Subcutaneous abdominal adipose tissue (tissue), 5 donors: ENCODE measurements around the gene MKRN1.
"Not testable (repeated sequence)": the region's sequence is repeated elsewhere in the genome, so short reads cannot be mapped to it uniquely, and the experiment has no call there.

Experiments
- H3K27ac ChIP-seq: one replicate; pipeline ENCODE4 v1.7.0; 2013; ENCODE audit warnings: low read depth, mild to moderate bottlenecking, inconsistent platforms, low read length, moderate library complexity
- H3K27me3 ChIP-seq, 5 donors: one replicate each; pipeline ENCODE4 v1.7.0; 2013; ENCODE audit warnings: low read length in 5 of 5, inconsistent platforms in 1 of 5; ENCODE audit not compliant: control insufficient read depth in 5 of 5, insufficient read depth in 4 of 5
- H3K36me3 ChIP-seq, 5 donors: one replicate each; pipeline ENCODE4 v1.7.0; 2013; ENCODE audit warnings: low read length in 5 of 5; ENCODE audit not compliant: control insufficient read depth in 5 of 5, insufficient read depth in 5 of 5
- H3K4me1 ChIP-seq, 5 donors: one replicate each; pipeline ENCODE4 v1.7.0; 2013; ENCODE audit warnings: low read length in 5 of 5, mild to moderate bottlenecking in 3 of 5, moderate library complexity in 1 of 5; ENCODE audit not compliant: control insufficient read depth in 5 of 5, insufficient read depth in 5 of 5
- H3K4me3 ChIP-seq, 5 donors: one replicate each; pipeline ENCODE4 v1.7.0; 2013; ENCODE audit warnings: low read length in 5 of 5, low read depth in 1 of 5
- H3K9ac ChIP-seq, 5 donors: one replicate each; pipeline ENCODE4 v1.7.0; 2013; ENCODE audit warnings: low read length in 5 of 5, mild to moderate bottlenecking in 4 of 5, moderate library complexity in 3 of 5
- H3K9me3 ChIP-seq, 5 donors: one replicate each; pipeline ENCODE4 v1.7.0; 2013; ENCODE audit warnings: low read length in 5 of 5; ENCODE audit not compliant: control insufficient read depth in 5 of 5
- donor health status: healthy.
- donor health status: healthy.
- donor health status: healthy.
- donor health status: healthy.
- donor health status: healthy.

MKRN1 gene

GRCh38 chr7:140509789-140510188, 30.5 kb upstream of the MKRN1 start:
- peaks cover 0 to 6% (median 0%) of the 10 kb centered on the region in 5 donors for H3K4me1 ChIP-seq
- H3K9ac ChIP-seq: no peak overlapping the region
- no peak overlapping the region for H3K4me3 ChIP-seq
- no peaks in the 10 kb centered on the region for H3K36me3 ChIP-seq
- no peaks in the 10 kb centered on the region for H3K9me3 ChIP-seq
- no peak overlapping the region for H3K27ac ChIP-seq
- H3K27me3 ChIP-seq: peaks cover 0 to 3% (median 0%) of the 10 kb centered on the region in 5 donors

- H3K4me3 ChIP-seq, H3K9ac ChIP-seq, H3K9me3 ChIP-seq, H3K27me3 ChIP-seq, H3K27ac ChIP-seq, H3K36me3 ChIP-seq, H3K4me1 ChIP-seq: not testable (repeated sequence)
Observed at GRCh38 chr7:140507556-140507955, 28.3 kb upstream of the MKRN1 start.

GRCh38 chr7:140506788-140507464, 27.6 kb upstream of the MKRN1 start:
- peaks cover 0 to 3% (median 0%) of the 10 kb centered on the region in 5 donors for H3K27me3 ChIP-seq
- H3K36me3 ChIP-seq: no peaks in the 10 kb centered on the region
- H3K4me3 ChIP-seq: no peak overlapping the region
- H3K27ac ChIP-seq: no peak overlapping the region
- H3K4me1 ChIP-seq: no peaks in the 10 kb centered on the region
- H3K9me3 ChIP-seq: no peaks in the 10 kb centered on the region
- no peak overlapping the region for H3K9ac ChIP-seq

- Histone ChIP-seq H3K27ac (no peak overlapping the region), H3K27me3 (peaks cover 0 to 3% (median 0%) of the 10 kb centered on the region in 5 donors), H3K4me3 (no peak overlapping the region), H3K36me3 (no peaks in the 10 kb centered on the region), H3K4me1 (no peaks in the 10 kb centered on the region), H3K9ac (no peak overlapping the region), H3K9me3 (no peaks in the 10 kb centered on the region)
Observed at GRCh38 chr7:140501966-140502365, 22.7 kb upstream of the MKRN1 start.

DNA sequence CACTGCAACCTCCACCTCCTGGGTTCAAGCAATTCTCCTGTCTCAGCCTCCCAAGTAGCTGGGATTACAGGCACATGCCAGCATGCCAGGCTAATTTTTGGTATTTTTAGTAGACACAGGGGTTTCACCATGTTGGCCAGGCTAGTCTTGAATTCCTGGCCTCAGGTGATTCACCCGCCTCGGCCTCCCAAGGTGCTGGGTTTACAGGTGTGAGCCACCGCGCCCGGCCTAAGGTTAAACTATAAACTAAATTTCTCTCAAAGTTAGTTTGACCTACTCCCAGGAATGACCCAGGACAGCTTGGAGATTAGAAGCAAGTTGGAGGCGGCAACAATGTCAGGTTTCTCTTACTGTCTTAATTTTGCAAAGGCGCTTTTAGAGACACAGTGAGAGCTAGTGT, 18.5 kb upstream of the MKRN1 start:
- H3K27me3 ChIP-seq, H3K9ac ChIP-seq, H3K4me3 ChIP-seq, H3K9me3 ChIP-seq, H3K4me1 ChIP-seq, H3K36me3 ChIP-seq, H3K27ac ChIP-seq: not testable (repeated sequence)

- Histone ChIP-seq H3K4me3 (no peak overlapping the region), H3K27ac (no peak overlapping the region), H3K9me3 (no peaks in the 10 kb centered on the region), H3K4me1 (no peaks in the 10 kb centered on the region), H3K36me3 (no peaks in the 10 kb centered on the region), H3K9ac (no peak overlapping the region), H3K27me3 (no peaks in the 10 kb centered on the region)
Observed at GRCh38 chr7:140497241-140497769, 18.0 kb upstream of the MKRN1 start.

DNA sequence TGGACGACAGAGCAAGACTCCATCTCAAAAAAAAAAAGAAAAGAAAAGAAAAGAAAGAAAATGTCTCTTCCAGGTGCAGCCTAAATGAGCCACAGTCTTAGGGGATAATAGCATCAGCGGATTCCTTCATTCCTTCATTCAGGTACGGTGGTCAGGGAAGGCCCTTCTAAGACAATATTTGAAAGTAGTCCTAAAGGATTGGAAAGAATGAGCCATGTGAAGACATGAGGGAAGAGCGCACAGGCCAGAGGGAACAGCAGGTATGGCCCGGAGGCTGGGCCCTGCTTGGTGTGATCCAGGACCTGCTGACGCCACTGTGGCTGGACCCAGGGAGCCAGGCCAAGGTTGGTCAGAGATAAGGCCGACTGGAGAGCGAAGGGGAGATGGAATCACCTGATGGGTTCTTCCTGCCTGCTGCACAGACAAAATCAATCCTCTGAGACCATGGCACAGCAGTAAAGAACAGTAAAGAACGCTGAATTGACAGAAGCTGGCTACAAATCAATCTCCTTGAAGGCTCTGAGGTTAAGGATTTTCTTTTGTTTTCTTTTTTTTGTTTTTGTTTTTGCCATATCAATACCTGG, 16.3 kb upstream of the MKRN1 start:
- H3K27me3 ChIP-seq: no peaks in the 10 kb centered on the region
- no peak overlapping the region for H3K27ac ChIP-seq
- no peak overlapping the region for H3K9ac ChIP-seq
- H3K9me3 ChIP-seq: no peaks in the 10 kb centered on the region
- no peaks in the 10 kb centered on the region for H3K36me3 ChIP-seq
- no peak overlapping the region for H3K4me3 ChIP-seq
- H3K4me1 ChIP-seq: no peaks in the 10 kb centered on the region

DNA sequence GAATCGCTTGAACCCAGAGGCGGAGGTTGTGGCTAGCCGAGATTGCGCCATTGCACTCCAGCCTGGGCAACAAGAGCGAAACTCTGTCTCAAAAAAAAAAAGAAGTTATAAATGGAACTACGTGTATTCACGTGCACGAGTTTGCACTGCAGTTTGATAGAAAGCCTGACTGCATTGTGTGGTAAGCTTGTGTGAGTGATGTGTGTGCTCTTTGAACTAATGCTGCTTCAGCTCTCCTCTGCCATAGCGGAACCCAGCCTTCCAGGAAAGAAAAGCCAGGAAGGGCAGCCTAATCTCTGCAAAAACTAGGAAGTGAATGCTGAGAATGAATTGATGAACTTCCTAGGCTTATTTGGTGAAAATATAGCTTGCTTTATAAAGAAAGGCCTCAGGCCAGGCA, 15.6 kb upstream of the MKRN1 start:
- no peak overlapping the region for H3K4me3 ChIP-seq
- no peaks in the 10 kb centered on the region for H3K9me3 ChIP-seq
- no peak overlapping the region for H3K9ac ChIP-seq
- no peaks in the 10 kb centered on the region for H3K4me1 ChIP-seq
- no peaks in the 10 kb centered on the region for H3K27me3 ChIP-seq
- no peaks in the 10 kb centered on the region for H3K36me3 ChIP-seq
- no peak overlapping the region for H3K27ac ChIP-seq

- Histone ChIP-seq H3K4me1 (peaks cover 0 to 3% (median 0%) of the 10 kb centered on the region in 5 donors), H3K9ac (no peak overlapping the region)
Observed at GRCh38 chr7:140489026-140489359, 9.7 kb upstream of the MKRN1 start.

DNA sequence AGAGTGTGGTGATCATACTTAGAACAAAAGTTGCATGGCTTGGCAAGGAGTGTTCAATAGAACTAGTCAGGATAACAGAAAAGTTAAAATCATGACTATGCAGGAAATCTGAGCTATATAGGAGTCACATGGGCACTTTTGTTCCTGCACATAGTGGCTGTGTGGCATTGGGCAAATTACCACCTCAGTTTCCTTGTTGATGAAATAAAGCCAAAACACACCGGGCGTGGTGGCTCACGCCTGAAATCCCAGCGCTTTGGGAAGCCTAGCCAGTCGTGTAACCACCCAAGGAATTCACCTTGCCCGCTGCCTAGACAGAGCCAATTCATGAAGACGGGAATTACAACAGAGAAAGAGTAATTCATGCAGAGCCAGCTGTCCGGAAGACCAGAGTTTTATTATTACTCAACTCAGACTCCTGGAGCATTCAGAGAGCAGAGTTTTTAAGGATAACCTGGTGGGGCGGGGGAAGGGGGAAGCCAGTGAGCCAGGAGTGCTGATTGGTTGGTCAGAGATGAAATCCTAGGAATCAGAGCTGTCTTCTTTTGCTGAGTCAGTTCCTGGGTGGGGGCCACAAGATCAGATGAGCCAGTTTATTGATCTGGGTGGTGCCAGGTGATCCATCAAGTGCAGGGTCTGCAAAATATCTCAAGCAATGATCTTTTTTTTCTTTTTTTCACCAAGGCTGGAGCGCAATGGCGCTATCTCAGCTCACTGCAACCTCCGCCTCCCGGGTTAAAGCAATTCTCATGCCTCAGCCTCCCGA, 6.4 kb upstream of the MKRN1 start:
- no peaks in the 10 kb centered on the region for H3K36me3 ChIP-seq
- no peaks in the 10 kb centered on the region for H3K9me3 ChIP-seq
- H3K9ac ChIP-seq: no peak overlapping the region
- no peaks in the 10 kb centered on the region for H3K27me3 ChIP-seq
- H3K27ac ChIP-seq: no peak overlapping the region
- H3K4me3 ChIP-seq: no peak overlapping the region
- peaks cover 0 to 3% (median 0%) of the 10 kb centered on the region in 5 donors for H3K4me1 ChIP-seq

More at GRCh38 chr7:140489026-140489359, 9.7 kb upstream of the MKRN1 start:
- H3K9me3 ChIP-seq: no peaks in the 10 kb centered on the region
- no peak overlapping the region for H3K27ac ChIP-seq
- no peaks in the 10 kb centered on the region for H3K36me3 ChIP-seq
- H3K27me3 ChIP-seq: no peaks in the 10 kb centered on the region
- H3K4me3 ChIP-seq: no peak overlapping the region
